HL-60 (cell line): ENCODE measurements around the gene LAPTM5.

Experiments
- DNase-seq, 2 experiments: peaks; one replicate each; pipeline ENCODE4 v3.0.0-alpha.2; 2010 to 2020; ENCODE audit warnings: low read depth in 1 of 2, low spot score in 1 of 2
- H3K27ac ChIP-seq: fragments of 250-450 bp; sonication (Bioruptor Pico); replicated peaks from 2 replicates; pipeline ENCODE4 v1.5.1; 2020; ENCODE audit warnings: mild to moderate bottlenecking, moderate library complexity
- H3K27me3 ChIP-seq: fragments of 250-450 bp; sonication (Bioruptor Pico); 2 replicates; pipeline ENCODE4 v1.5.1; 2021; ENCODE audit warnings: mild to moderate bottlenecking, moderate library complexity; ENCODE audit not compliant: insufficient read depth, poor library complexity, severe bottlenecking
- H3K4me3 ChIP-seq: replicated peaks from 2 replicates; pipeline ENCODE4 v1.5.1; 2011; ENCODE audit warnings: mild to moderate bottlenecking, control low read depth, low read length; ENCODE audit not compliant: insufficient read depth
- CTCF ChIP-seq: IDR thresholded peaks from one replicate; pipeline ENCODE4 v1.5.1; 2011; ENCODE audit warnings: low read length, control low read depth, inconsistent platforms; ENCODE audit not compliant: insufficient read depth
- GABPA ChIP-seq: IDR thresholded peaks from 2 replicates; pipeline ENCODE4 v1.6.1; 2012; ENCODE audit warnings: low read depth
- POLR2AphosphoS5 ChIP-seq: IDR thresholded peaks from 2 replicates; pipeline ENCODE4 v1.6.1; 2012; ENCODE audit warnings: low read depth
- SPI1 ChIP-seq: IDR thresholded peaks from 2 replicates; pipeline ENCODE4 v1.6.1; 2012; ENCODE audit warnings: low read depth, mild to moderate bottlenecking, borderline replicate concordance
- TF ChIP-seq, protein P1 (sequence below): IDR thresholded peaks from 2 replicates; pipeline ENCODE4 v1.6.1; 2012; ENCODE audit warnings: low read depth; ENCODE audit not compliant: insufficient replicate concordance

Gene LAPTM5

GRCh38 chr1:30785181-30785580 is 27.6 kb upstream of the LAPTM5 start:
- Histone ChIP-seq H3K27me3 (no peaks in the 10 kb centered on the region), H3K27ac (no peak overlapping the region), H3K4me3 (no peak overlapping the region)
- no peak for TF ChIP-seq CTCF
- DNase-seq, result no peak

GRCh38 chr1:30783256-30783915 is 25.8 kb upstream of the LAPTM5 start:
- H3K27ac ChIP-seq, result peak overlapping the region; percentile 35
- no peak overlapping the region for H3K4me3 ChIP-seq
- H3K27me3 ChIP-seq, result no peaks in the 10 kb centered on the region
- TF ChIP-seq SPI1, result no peak
- no peak for TF ChIP-seq GABPA
- no peak for TF ChIP-seq POLR2AphosphoS5
- peak; percentile 63 to 84 for DNase-seq

GRCh38 chr1:30782361-30783255 is 25.0 kb upstream of the LAPTM5 start:
- peak; percentile 47 to 69 for DNase-seq
- TF ChIP-seq POLR2AphosphoS5 (no peak), SPI1 (no peak), CTCF (peak; percentile 64)
- TF ChIP-seq, protein P1, sequence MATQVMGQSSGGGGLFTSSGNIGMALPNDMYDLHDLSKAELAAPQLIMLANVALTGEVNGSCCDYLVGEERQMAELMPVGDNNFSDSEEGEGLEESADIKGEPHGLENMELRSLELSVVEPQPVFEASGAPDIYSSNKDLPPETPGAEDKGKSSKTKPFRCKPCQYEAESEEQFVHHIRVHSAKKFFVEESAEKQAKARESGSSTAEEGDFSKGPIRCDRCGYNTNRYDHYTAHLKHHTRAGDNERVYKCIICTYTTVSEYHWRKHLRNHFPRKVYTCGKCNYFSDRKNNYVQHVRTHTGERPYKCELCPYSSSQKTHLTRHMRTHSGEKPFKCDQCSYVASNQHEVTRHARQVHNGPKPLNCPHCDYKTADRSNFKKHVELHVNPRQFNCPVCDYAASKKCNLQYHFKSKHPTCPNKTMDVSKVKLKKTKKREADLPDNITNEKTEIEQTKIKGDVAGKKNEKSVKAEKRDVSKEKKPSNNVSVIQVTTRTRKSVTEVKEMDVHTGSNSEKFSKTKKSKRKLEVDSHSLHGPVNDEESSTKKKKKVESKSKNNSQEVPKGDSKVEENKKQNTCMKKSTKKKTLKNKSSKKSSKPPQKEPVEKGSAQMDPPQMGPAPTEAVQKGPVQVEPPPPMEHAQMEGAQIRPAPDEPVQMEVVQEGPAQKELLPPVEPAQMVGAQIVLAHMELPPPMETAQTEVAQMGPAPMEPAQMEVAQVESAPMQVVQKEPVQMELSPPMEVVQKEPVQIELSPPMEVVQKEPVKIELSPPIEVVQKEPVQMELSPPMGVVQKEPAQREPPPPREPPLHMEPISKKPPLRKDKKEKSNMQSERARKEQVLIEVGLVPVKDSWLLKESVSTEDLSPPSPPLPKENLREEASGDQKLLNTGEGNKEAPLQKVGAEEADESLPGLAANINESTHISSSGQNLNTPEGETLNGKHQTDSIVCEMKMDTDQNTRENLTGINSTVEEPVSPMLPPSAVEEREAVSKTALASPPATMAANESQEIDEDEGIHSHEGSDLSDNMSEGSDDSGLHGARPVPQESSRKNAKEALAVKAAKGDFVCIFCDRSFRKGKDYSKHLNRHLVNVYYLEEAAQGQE, result no peak
- H3K27me3 ChIP-seq, result no peaks in the 10 kb centered on the region
- peak overlapping the region; percentile 35 for H3K27ac ChIP-seq
- no peak overlapping the region for H3K4me3 ChIP-seq

- DNase-seq, result no peak
- H3K27ac ChIP-seq, result no peak overlapping the region
- TF ChIP-seq GABPA (no peak), SPI1 (no peak), CTCF (no peak), POLR2AphosphoS5 (no peak)
- TF ChIP-seq, protein P1, result no peak
Observed at GRCh38 chr1:30781906-30782305, 24.3 kb upstream of the LAPTM5 start.

More at GRCh38 chr1:30781906-30782305, 24.3 kb upstream of the LAPTM5 start:
- Histone ChIP-seq H3K27me3 (no peaks in the 10 kb centered on the region), H3K4me3 (no peak overlapping the region)
